ENCODE data around the gene COL5A1.

Gene COL5A1

GRCh38 chr9:134867917-134868750 is 226.5 kb downstream of the COL5A1 start:
- DNase-seq, result no peak

- DNase-seq, result no peak
Measured at GRCh38 chr9:134868751-134869553, 227.3 kb downstream of the COL5A1 start.

GRCh38 chr9:134869554-134870300 is 228.1 kb downstream of the COL5A1 start:
- DNase-seq, result no peak

- DNase-seq, result no peak
Measured at GRCh38 chr9:134870301-134870694, 228.7 kb downstream of the COL5A1 start.

- no peak for DNase-seq
Measured at GRCh38 chr9:134870746-134871662, 229.4 kb downstream of the COL5A1 start.

GRCh38 chr9:134871697-134872340 is 230.2 kb downstream of the COL5A1 start:
- no peak for DNase-seq

- no peak for DNase-seq
Measured at GRCh38 chr9:134872482-134873231, 231.1 kb downstream of the COL5A1 start.

GRCh38 chr9:134875371-134875770 is 233.8 kb downstream of the COL5A1 start:
- no peak for DNase-seq

GRCh38 chr9:134877541-134877940 is 235.9 kb downstream of the COL5A1 start:
- no peak for DNase-seq

GRCh38 chr9:134879664-134880483 is 238.3 kb downstream of the COL5A1 start:
- DNase-seq, result no peak

- DNase-seq, result no peak
Measured at GRCh38 chr9:134880484-134881312, 239.1 kb downstream of the COL5A1 start, which contains the start of gene FCN2. Gene FCN2 (plus strand): TSS chr9:134880810. CDS start chr9:134880822, 12 bp downstream.

- no peak for DNase-seq
Measured at GRCh38 chr9:134881313-134881670, 239.7 kb downstream of the COL5A1 start.

- DNase-seq, result no peak
Measured at GRCh38 chr9:134882204-134882785, 240.7 kb downstream of the COL5A1 start.

GRCh38 chr9:134883040-134883782 is 241.6 kb downstream of the COL5A1 start:
- no peak for DNase-seq

- no peak for DNase-seq
Measured at GRCh38 chr9:134884492-134884891, 242.9 kb downstream of the COL5A1 start.

- no peak for DNase-seq
Measured at GRCh38 chr9:134885001-134885678, 243.5 kb downstream of the COL5A1 start.

Measured in NCI-H1436 treated with DMSO at 0.1 percent for 48 hours (cell line).